T-cell (primary cell): Measurements from ENCODE around the gene PARP4. TPM values are rescaled to one million over a fixed set of nuclear protein-coding genes. Genes with fewer than 3 reads are reported as not detected.
"Not testable (repeated sequence)": the region's sequence is repeated elsewhere in the genome, so short reads cannot be mapped to it uniquely, and the experiment has no call there.

Source experiments
- ATAC-seq, 4 experiments: fragments of 200-7000 bp in 3 of 4; fragments of 150-1000 bp in 1 of 4; cut with Tn5 transposase; replicated peaks in 1 of 4; 1 replicate in 3 of 4; 2 replicates in 1 of 4; pipeline ENCODE4 v1.10.0; 2021; ENCODE audit warnings: moderate library complexity in 3 of 4, mild to moderate bottlenecking in 2 of 4, moderate number of reproducible peaks in 1 of 4
- CTCF ChIA-PET, 2 donors: fragments of 300-600 bp; sonication (Branson Sonifier 250); formaldehyde crosslinking; loops; one replicate each; lab custom pipeline; 2022; ENCODE audit warnings: antibody characterized with exemption in 2 of 2; lab: Charles Lee
- POLR2A ChIA-PET, 2 donors: fragments of 300-600 bp; sonication (Branson Sonifier 250); formaldehyde crosslinking; loops; one replicate each; lab custom pipeline; 2022; ENCODE audit warnings: antibody characterized with exemption in 2 of 2; lab: Charles Lee
- DNase-seq, 35 experiments: peaks; one replicate each; pipeline versions ENCODE4 v3.0.0 to v3.0.0-alpha.2; 2013 to 2023
- H3K27ac ChIP-seq: one replicate; pipeline ENCODE4 v1.5.1; 2013; ENCODE audit warnings: low read length
- H3K27me3 ChIP-seq, 2 experiments: replicated peaks in 1 of 2; 1 replicate in 1 of 2; 2 replicates in 1 of 2; pipeline versions ENCODE4 v1.6.1 to v1.7.0; 2013; ENCODE audit warnings: low read length in 1 of 2, mixed read lengths in 1 of 2; ENCODE audit not compliant: control insufficient read depth in 2 of 2, insufficient read depth in 2 of 2; ENCODE audit errors: extremely low read depth in 1 of 2
- H3K36me3 ChIP-seq, 2 donors: 1 replicate in 1 of 2; 2 replicates in 1 of 2; pipeline versions ENCODE4 v1.6.1 to v1.7.0; 2013; ENCODE audit warnings: low read length in 1 of 2; ENCODE audit not compliant: control insufficient read depth in 2 of 2, insufficient read depth in 1 of 2; ENCODE audit errors: extremely low read depth in 1 of 2
- H3K4me1 ChIP-seq, 2 experiments: 1 replicate in 1 of 2; 2 replicates in 1 of 2; pipeline versions ENCODE4 v1.6.1 to v1.7.0; 2013; ENCODE audit warnings: low read length in 2 of 2, mixed read lengths in 1 of 2; ENCODE audit not compliant: insufficient read depth in 2 of 2, control insufficient read depth in 1 of 2; ENCODE audit errors: extremely low read depth in 1 of 2
- H3K4me3 ChIP-seq, 2 donors: 1 replicate in 1 of 2; 2 replicates in 1 of 2; pipeline versions ENCODE4 v1.5.1 to v1.7.0; 2013; ENCODE audit warnings: mild to moderate bottlenecking in 2 of 2, low read length in 1 of 2, moderate library complexity in 1 of 2; ENCODE audit not compliant: control insufficient read depth in 1 of 2; ENCODE audit errors: extremely low read depth in 1 of 2
- H3K9me3 ChIP-seq: 2 replicates; pipeline ENCODE4 v1.7.0; 2013
- H3K27ac Mint-ChIP-seq, 2 donors: one replicate each; pipeline ENCODE4 v1.8.0; 2020 to 2021; ENCODE audit warnings: mild to moderate bottlenecking in 2 of 2, mixed read lengths in 2 of 2
- H3K27me3 Mint-ChIP-seq, 2 donors: one replicate each; pipeline ENCODE4 v1.8.0; 2021 to 2022; ENCODE audit warnings: mixed read lengths in 2 of 2
- H3K36me3 Mint-ChIP-seq: one replicate; pipeline ENCODE4 v1.8.0; 2021; ENCODE audit warnings: mixed read lengths
- H3K4me1 Mint-ChIP-seq, 3 donors: one replicate each; pipeline ENCODE4 v1.8.0; 2020 to 2022; ENCODE audit warnings: mixed read lengths in 3 of 3, mild to moderate bottlenecking in 1 of 3
- H3K4me3 Mint-ChIP-seq, 3 donors: one replicate each; pipeline ENCODE4 v1.8.0; 2020 to 2022; ENCODE audit warnings: mild to moderate bottlenecking in 3 of 3, mixed read lengths in 3 of 3, moderate library complexity in 3 of 3
- H3K9me3 Mint-ChIP-seq, 3 donors: one replicate each; pipeline ENCODE4 v1.8.0; 2020 to 2022; ENCODE audit warnings: mixed read lengths in 3 of 3
- whole genome bisulfite sequencing: methylation state at CpG from one replicate; pipeline ENCODE4 v1.1.5; 2013; ENCODE audit warnings: missing lambda C conversion rate; ENCODE audit not compliant: insufficient coverage; 5-methylcytosine and 5-hydroxymethylcytosine counted together
- total RNA-seq, 35 experiments: library from RNA in 6 of 35; stranded (reverse) in 6 of 35; fragments of 120-200 nt in 1 of 35; gene quantifications; one replicate each; pipeline versions ENCODE4 v1.2.1 to v1.2.4 and lab custom pipeline; 2013 to 2026

Gene PARP4
- total RNA-seq, 5 donors from 2014 or later (not counting 1 experiment from before 2014, with no cell fraction given) = 50.3 to 77.7 (median 58.2) TPM

DNA sequence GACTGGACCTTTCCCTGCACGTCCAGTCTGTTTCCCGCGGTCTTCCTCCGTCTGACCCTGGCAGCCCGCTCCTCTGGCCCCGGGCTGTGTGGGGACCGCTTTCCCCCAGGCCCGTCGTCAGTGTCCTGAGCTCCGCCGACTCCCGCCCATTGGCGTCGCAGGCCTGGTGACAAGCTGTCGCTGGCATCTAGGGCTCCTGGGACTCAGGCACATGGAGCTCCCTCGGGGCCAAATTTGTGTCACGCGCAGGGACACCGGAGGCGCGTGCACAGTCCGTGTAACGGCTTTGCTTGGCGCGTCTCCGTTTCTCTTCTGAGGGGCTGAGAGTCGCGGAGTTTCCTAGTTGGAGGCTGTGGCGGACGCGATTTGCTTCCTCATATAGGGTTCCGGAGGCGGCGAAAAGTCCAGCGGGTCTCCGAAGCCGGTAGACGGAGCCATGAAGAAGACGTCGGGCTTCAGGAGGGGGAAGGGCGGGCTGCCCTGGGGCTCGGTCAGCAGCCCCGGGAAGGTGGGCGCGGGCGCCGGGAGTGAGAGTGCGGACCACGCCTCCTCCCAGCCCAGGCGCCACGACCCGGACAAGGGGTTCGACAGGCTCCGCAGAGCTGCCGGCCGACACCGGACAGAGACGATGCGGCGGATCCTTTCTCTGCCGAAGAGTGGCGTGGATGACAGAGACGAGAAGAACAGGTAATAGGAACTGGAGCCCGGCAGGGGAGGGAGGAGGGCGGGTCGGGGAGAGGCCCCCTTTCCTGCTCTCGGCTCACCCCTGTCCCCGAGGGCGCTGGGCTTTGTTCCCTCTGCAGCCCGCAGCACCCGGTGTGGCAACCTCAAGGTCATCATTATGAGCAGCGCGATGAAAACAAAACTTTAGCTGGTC lies 29.1 kb upstream of the PARP4 start:
- H3K4me1 ChIP-seq = peaks cover 0 to 12% of the 10 kb centered on the region in 2 experiments
- H3K27ac ChIP-seq, H3K9me3 ChIP-seq, H3K36me3 Mint-ChIP-seq, H3K36me3 ChIP-seq, H3K9me3 Mint-ChIP-seq, H3K27ac Mint-ChIP-seq: not testable (repeated sequence)
- POLR2A ChIA-PET = interaction anchor here in 1 of 2 donors (0.6 kb wide), 1 partner anchor 32 kb away, joined by 3 read pairs; no protein-coding TSS in a partner anchor
- peaks cover 4 to 15% (median 12%) of the 10 kb centered on the region in 3 donors for H3K4me1 Mint-ChIP-seq
- H3K4me3 ChIP-seq = peak overlapping the region; percentile 38 to 63
- ATAC-seq (peak; percentile 54 to 73 (median 58)), DNase-seq (peak in 7 of 35 experiments; percentile 8 to 27 (median 18))
- peaks cover 33 to 56% of the 10 kb centered on the region in 2 donors for H3K27me3 Mint-ChIP-seq
- H3K4me3 Mint-ChIP-seq = peak overlapping the region; percentile 68 to 90 (median 78)
- CTCF ChIA-PET = interaction anchor here in 1 of 2 donors (0.9 kb wide), 1 partner anchor 152 kb away, joined by 3 read pairs; no protein-coding TSS in a partner anchor
- WGBS = 6% methylated on average over 39 of the region's 73 CpGs
- peaks cover 0 to 34% of the 10 kb centered on the region in 2 experiments for H3K27me3 ChIP-seq

DNA sequence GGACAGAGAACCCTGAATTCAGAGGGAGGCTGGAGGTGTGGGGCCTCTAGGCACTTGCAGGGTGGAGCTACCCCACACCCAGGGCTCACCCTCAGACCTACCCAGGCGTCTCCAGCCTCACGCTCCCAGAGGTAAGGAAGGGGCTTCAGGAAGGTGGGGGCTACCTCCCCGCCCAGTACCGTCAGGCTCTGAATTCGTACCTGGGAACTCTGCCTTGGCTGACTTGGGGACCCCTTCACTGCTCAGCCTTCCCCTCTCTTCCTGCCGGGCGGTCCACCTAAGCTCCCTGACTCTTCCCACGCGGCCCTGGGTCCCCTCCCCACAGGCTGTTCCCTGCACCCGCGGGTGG lies 28.5 kb upstream of the PARP4 start:
- 54% methylated on average over 9 of the region's 11 CpGs for WGBS
- peaks cover 4 to 15% (median 12%) of the 10 kb centered on the region in 3 donors for H3K4me1 Mint-ChIP-seq
- POLR2A ChIA-PET = interaction anchor here in 1 of 2 donors (0.6 kb wide), 1 partner anchor 31 kb away, joined by 3 read pairs; no protein-coding TSS in a partner anchor
- Histone ChIP-seq H3K4me3 (peak overlapping the region; percentile 38 to 63), H3K27me3 (peaks cover 0 to 34% of the 10 kb centered on the region in 2 experiments), H3K9me3 (no peaks in the 10 kb centered on the region), H3K27ac (no peak overlapping the region), H3K36me3 (no peaks in the 10 kb centered on the region), H3K4me1 (peaks cover 0 to 12% of the 10 kb centered on the region in 2 experiments)
- no peaks in the 10 kb centered on the region for H3K9me3 Mint-ChIP-seq
- DNase-seq (no peak), ATAC-seq (peak in 1 of 4 experiments; percentile 5)
- H3K27me3 Mint-ChIP-seq = peaks cover 29 to 52% of the 10 kb centered on the region in 2 donors
- peak overlapping the region; percentile 68 to 90 (median 78) for H3K4me3 Mint-ChIP-seq
- CTCF ChIA-PET = no interaction called here
- H3K27ac Mint-ChIP-seq = no peak overlapping the region
- no peaks in the 10 kb centered on the region for H3K36me3 Mint-ChIP-seq

DNA sequence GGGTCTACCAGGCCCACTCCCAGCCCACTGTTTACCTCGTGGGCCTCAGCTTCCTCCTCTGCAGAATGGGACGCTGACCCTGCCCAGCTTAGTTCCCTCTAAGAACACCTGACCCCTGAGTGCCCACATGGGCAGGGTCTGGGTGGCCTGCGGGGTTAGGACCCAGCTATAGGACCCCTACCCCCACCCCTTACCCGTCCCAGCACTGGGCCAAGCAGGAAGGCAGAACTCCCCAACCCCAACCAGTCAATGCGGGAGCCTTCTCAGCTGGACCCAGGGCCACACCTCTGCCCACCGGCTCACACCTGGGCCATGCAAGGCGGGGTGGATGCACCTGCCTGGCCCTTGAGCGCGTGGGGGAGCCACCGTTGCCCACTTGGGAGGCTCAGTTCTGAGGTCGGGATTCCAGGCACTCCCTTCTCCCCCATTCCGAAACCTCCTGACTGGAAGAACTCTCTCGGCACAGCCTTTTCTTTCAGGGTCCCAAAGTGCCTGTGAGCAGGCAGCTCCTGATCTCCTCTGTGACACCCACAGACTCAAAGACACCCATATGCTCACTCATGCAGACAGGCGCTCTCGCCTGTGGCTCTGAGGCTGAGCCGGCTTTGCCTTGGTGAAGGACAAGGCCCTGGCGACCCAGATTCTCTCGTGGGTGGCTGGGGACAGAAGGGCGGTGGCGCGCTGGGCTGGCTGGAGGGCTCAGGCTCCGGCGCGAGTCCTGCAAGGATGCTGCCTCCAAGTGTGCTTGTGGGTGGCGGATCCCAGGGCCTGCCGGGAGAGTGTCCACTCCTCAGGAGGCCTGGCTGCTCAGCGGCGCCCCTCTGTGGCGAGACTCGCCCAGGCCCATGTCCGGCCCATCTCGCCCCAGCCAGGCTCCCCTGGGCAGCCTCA lies 27.9 kb upstream of the PARP4 start:
- no peak overlapping the region for H3K27ac Mint-ChIP-seq
- CTCF ChIA-PET = interaction anchor here in 1 of 2 donors (0.5 kb wide), 1 partner anchor 1221 kb away, joined by 4 read pairs; no protein-coding TSS in a partner anchor
- 84% methylated on average over 28 of the region's 32 CpGs for WGBS
- no peak for ATAC-seq
- DNase-seq = no peak
- no peak overlapping the region for H3K27ac ChIP-seq
- peaks cover 0 to 39% of the 10 kb centered on the region in 2 experiments for H3K27me3 ChIP-seq
- H3K9me3 Mint-ChIP-seq = no peaks in the 10 kb centered on the region
- H3K27me3 Mint-ChIP-seq = peaks cover 26 to 49% of the 10 kb centered on the region in 2 donors
- H3K4me3 Mint-ChIP-seq = peak overlapping the region in 2 of 3 donors; percentile 21 to 90
- H3K36me3 ChIP-seq = no peaks in the 10 kb centered on the region
- H3K9me3 ChIP-seq = no peaks in the 10 kb centered on the region
- H3K36me3 Mint-ChIP-seq = no peaks in the 10 kb centered on the region
- H3K4me3 ChIP-seq = no peak overlapping the region
- H3K4me1 Mint-ChIP-seq = peaks cover 4 to 15% (median 12%) of the 10 kb centered on the region in 3 donors
- POLR2A ChIA-PET = interaction anchor here in 1 of 2 donors (0.6 kb wide), 1 partner anchor 30 kb away, joined by 3 read pairs; no protein-coding TSS in a partner anchor
- peaks cover 0 to 12% of the 10 kb centered on the region in 2 experiments for H3K4me1 ChIP-seq

DNA sequence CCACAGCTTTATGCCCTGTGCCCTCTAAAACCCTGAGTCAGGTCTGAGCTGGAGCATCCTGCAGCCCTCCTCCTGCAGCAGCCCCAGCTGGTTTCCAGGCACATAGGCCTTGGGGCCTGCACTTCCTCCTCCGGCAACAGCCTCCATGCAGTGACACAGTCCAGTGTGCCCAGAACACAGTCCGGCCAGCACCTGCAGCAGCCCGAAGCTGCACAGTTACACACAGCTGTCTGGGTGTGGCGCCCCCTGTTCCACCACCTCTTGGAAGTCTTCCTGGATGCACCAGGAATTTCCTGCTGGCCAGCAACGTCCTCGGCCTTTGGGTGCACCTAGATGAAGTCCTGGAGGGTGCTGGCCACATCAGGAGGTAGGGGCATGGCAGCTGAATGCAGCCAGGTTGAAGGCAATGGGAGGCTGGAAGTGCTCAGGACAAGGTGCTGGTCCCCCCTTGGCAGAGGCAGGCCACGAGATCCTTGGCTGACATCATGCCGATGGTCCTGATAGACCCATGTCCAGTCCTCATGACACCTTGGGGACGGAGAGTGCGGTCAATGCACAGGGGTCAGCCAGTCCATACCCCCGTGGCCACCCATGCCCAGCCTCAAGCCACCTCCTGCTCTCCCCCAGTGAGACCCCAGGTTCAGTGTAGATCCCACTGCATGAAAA lies 27.1 kb upstream of the PARP4 start:
- peaks cover 0 to 39% of the 10 kb centered on the region in 2 experiments for H3K27me3 ChIP-seq
- Mint-ChIP-seq H3K36me3 (no peaks in the 10 kb centered on the region), H3K4me1 (peaks cover 4 to 15% (median 12%) of the 10 kb centered on the region in 3 donors), H3K4me3 (no peak overlapping the region), H3K27ac (no peak overlapping the region), H3K27me3 (peaks cover 26 to 49% of the 10 kb centered on the region in 2 donors), H3K9me3 (no peaks in the 10 kb centered on the region)
- 84% methylated on average over 9 of the region's 11 CpGs for WGBS
- ChIA-PET POLR2A (no interaction called here), CTCF (interaction anchor here in 1 of 2 donors (0.5 kb wide), 1 partner anchor 1220 kb away, joined by 4 read pairs; no protein-coding TSS in a partner anchor)
- DNase-seq (no peak), ATAC-seq (no peak)
- no peak overlapping the region for H3K4me3 ChIP-seq
- H3K9me3 ChIP-seq = no peaks in the 10 kb centered on the region
- H3K27ac ChIP-seq = no peak overlapping the region
- H3K36me3 ChIP-seq = no peaks in the 10 kb centered on the region
- H3K4me1 ChIP-seq = peaks cover 0 to 12% of the 10 kb centered on the region in 2 experiments

DNA sequence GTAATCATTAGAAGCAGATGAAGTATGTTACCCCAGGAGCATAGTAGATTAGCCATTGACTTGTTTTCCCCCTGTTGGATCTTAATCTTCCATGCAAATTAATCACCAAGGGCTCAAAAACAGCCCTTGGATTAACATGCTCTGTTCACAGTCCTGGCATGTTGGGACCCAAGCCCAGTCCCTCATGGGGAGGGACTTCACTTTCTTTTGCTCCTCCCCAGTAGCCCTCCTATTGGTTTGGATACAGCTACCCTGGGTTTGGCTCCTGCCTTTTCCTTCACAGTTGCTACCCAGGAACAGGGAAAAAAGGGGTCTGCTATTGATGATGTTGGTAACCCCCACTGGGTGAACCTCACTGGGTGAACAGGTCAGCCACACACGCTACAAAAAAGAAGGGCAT lies 16.9 kb upstream of the PARP4 start:
- no peaks in the 10 kb centered on the region for H3K4me1 Mint-ChIP-seq
- H3K27ac ChIP-seq = no peak overlapping the region
- H3K4me3 Mint-ChIP-seq = no peak overlapping the region
- no peak overlapping the region for H3K4me3 ChIP-seq
- ChIA-PET POLR2A (no interaction called here), CTCF (no interaction called here)
- H3K27me3 Mint-ChIP-seq = peaks cover 26 to 44% of the 10 kb centered on the region in 2 donors
- no CpG with 5 or more reads among the region's 1 CpG for WGBS
- H3K36me3 ChIP-seq = no peaks in the 10 kb centered on the region
- H3K27me3 ChIP-seq = peaks cover 0 to 10% of the 10 kb centered on the region in 2 experiments
- no peaks in the 10 kb centered on the region for H3K9me3 Mint-ChIP-seq
- H3K36me3 Mint-ChIP-seq = no peaks in the 10 kb centered on the region
- H3K9me3 ChIP-seq = no peaks in the 10 kb centered on the region
- no peak for ATAC-seq
- no peak overlapping the region for H3K27ac Mint-ChIP-seq
- no peak for DNase-seq
- no peaks in the 10 kb centered on the region for H3K4me1 ChIP-seq
